NCI-H82 treated with DMSO at 0.1 percent for 48 hours (cell line): ENCODE data around the gene MRPL4.
"Not testable (repeated sequence)": the region's sequence is repeated elsewhere in the genome, so short reads cannot be mapped to it uniquely, and the experiment has no call there.

Source experiments
- DNase-seq: peaks from one replicate; lab custom pipeline; 2025; ENCODE audit not compliant: unreplicated experiment; lab: John Stamatoyannopoulos, UW

The MRPL4 gene

GRCh38 chr19:10260141-10260584, 8.1 kb downstream of the MRPL4 start:
- no peak for DNase-seq

- no peak for DNase-seq
These were observed 10.8 kb downstream of the MRPL4 start for GRCh38 chr19:10262771-10263170.

GRCh38 chr19:10266706-10267105, 14.7 kb downstream of the MRPL4 start:
- no peak for DNase-seq

GRCh38 chr19:10268071-10268470, 16.1 kb downstream of the MRPL4 start:
- no peak for DNase-seq

- DNase-seq: peak; percentile 15
These were observed 17.5 kb downstream of the MRPL4 start for GRCh38 chr19:10269333-10270179.

GRCh38 chr19:10270180-10270615, 18.2 kb downstream of the MRPL4 start:
- DNase-seq: no peak

- DNase-seq: no peak
These were observed 18.8 kb downstream of the MRPL4 start, which contains the start of gene ICAM1 for GRCh38 chr19:10270616-10271394. Gene ICAM1 (plus strand): TSS chr19:10271120. CDS start chr19:10271160, 40 bp downstream.

- no peak for DNase-seq
These were observed 19.6 kb downstream of the MRPL4 start for GRCh38 chr19:10271543-10272086.

- DNase-seq: no peak
These were observed 22.6 kb downstream of the MRPL4 start for GRCh38 chr19:10274589-10274988.

- no peak for DNase-seq
These were observed 26.0 kb downstream of the MRPL4 start for GRCh38 chr19:10277795-10278589.

- no peak for DNase-seq
These were observed 26.9 kb downstream of the MRPL4 start for GRCh38 chr19:10278935-10279334.

- DNase-seq: no peak
These were observed 27.9 kb downstream of the MRPL4 start for GRCh38 chr19:10279737-10280442.

GRCh38 chr19:10282043-10282442, 30.0 kb downstream of the MRPL4 start:
- DNase-seq: not testable (repeated sequence)

GRCh38 chr19:10283301-10284064, 31.5 kb downstream of the MRPL4 start:
- no peak for DNase-seq

- no peak for DNase-seq
These were observed 32.3 kb downstream of the MRPL4 start for GRCh38 chr19:10284065-10284959.

- no peak for DNase-seq
These were observed 32.9 kb downstream of the MRPL4 start for GRCh38 chr19:10284960-10285278.

GRCh38 chr19:10285393-10285792, 33.4 kb downstream of the MRPL4 start:
- no peak for DNase-seq
